ENCODE measurements around the gene CENATAC.

GRCh38 chr11:119021631-119022030 lies 23.7 kb downstream of the CENATAC start:
- TF ChIP-seq POLR2A (IDR thresholded peaks at IDR 0.05) (no peak), CTCF (IDR thresholded peaks at IDR 0.05) (no peak), EP300 (IDR thresholded peaks at IDR 0.05) (no peak)

All from tibial nerve (tissue), 4 donors.